HG02852 (cell line): ENCODE data around the gene SIRT7.
A peak's percentile ranks its signal among the peaks of the same experiment; 100 is the strongest.

Experiments used
- ATAC-seq: cut with Tn5 transposase; IDR thresholded peaks from one replicate; pipeline ENCODE4 v1.9.1; 2021; ENCODE audit warnings: mild to moderate bottlenecking, moderate library complexity; ENCODE audit not compliant: unreplicated experiment

Gene SIRT7

GRCh38 chr17:81932333-81932983, 14.5 kb upstream of the SIRT7 start:
- no peak for ATAC-seq

- ATAC-seq = no peak
Measured at GRCh38 chr17:81931557-81932332, 13.8 kb upstream of the SIRT7 start.

- no peak for ATAC-seq
Measured at GRCh38 chr17:81931189-81931556, 13.2 kb upstream of the SIRT7 start.

GRCh38 chr17:81930142-81931125, 12.5 kb upstream of the SIRT7 start:
- no peak for ATAC-seq

GRCh38 chr17:81929253-81930141, 11.5 kb upstream of the SIRT7 start:
- ATAC-seq = no peak

- ATAC-seq = no peak
Measured at GRCh38 chr17:81928544-81929252, 10.7 kb upstream of the SIRT7 start.

GRCh38 chr17:81927653-81928543, 9.9 kb upstream of the SIRT7 start, which contains the start of gene MAFG:
Gene MAFG (minus strand): TSS chr17:81927735. CDS start chr17:81923185, 4,550 bp downstream.
- ATAC-seq = peak; percentile 52

- peak; percentile 16 for ATAC-seq
Measured at GRCh38 chr17:81927152-81927652, 9.2 kb upstream of the SIRT7 start.

GRCh38 chr17:81926451-81927151, 8.6 kb upstream of the SIRT7 start:
- ATAC-seq = peak; percentile 18

GRCh38 chr17:81925860-81926450, 8.0 kb upstream of the SIRT7 start:
- no peak for ATAC-seq

- ATAC-seq = no peak
Measured at GRCh38 chr17:81924557-81925532, 6.9 kb upstream of the SIRT7 start.

- ATAC-seq = no peak
Measured at GRCh38 chr17:81923302-81924260, 5.6 kb upstream of the SIRT7 start.

GRCh38 chr17:81922566-81923301, 4.8 kb upstream of the SIRT7 start:
- no peak for ATAC-seq

GRCh38 chr17:81921996-81922565, 4.1 kb upstream of the SIRT7 start:
- no peak for ATAC-seq
